Measurements from ENCODE around the gene HSPB7. TPM values are rescaled to one million over a fixed set of nuclear protein-coding genes. Genes with fewer than 3 reads are reported as not detected.

The HSPB7 gene
- total RNA-seq, 2 donors from 2014 or later, result 11.4 to 20.4 TPM

- intact Hi-C loops (cut with DNase I), result loop anchor here (5.0 kb wide), 2 partner anchors 172 to 197 kb away; no protein-coding TSS in a partner anchor
- DNase-seq (ENCODE audit: low spot score), result no peak
- Histone ChIP-seq H3K4me3 (no peak overlapping the region), H3K27ac (no peak overlapping the region), H3K9me3 (no peaks in the 10 kb centered on the region), H3K4me1 (replicated peaks) (no peaks in the 10 kb centered on the region), H3K36me3 (no peaks in the 10 kb centered on the region), H3K27me3 (replicated peaks; ENCODE audit: insufficient read depth) (no peaks in the 10 kb centered on the region)
- WGBS, result 55% methylated on average over 9 of the region's 9 CpGs
- TF ChIP-seq POLR2A (IDR thresholded peaks at IDR 0.05) (no peak), CTCF (IDR thresholded peaks at IDR 0.05) (no peak), POLR2AphosphoS5 (IDR thresholded peaks at IDR 0.05) (no peak)
Measured at GRCh38 chr1:15989776-15990175, 28.1 kb downstream of the HSPB7 start.

GRCh38 chr1:15988856-15989736 is 28.7 kb downstream of the HSPB7 start:
- Histone ChIP-seq H3K27me3 (replicated peaks; ENCODE audit: insufficient read depth) (no peaks in the 10 kb centered on the region), H3K4me1 (replicated peaks) (no peaks in the 10 kb centered on the region), H3K27ac (no peak overlapping the region), H3K4me3 (no peak overlapping the region), H3K36me3 (no peaks in the 10 kb centered on the region), H3K9me3 (no peaks in the 10 kb centered on the region)
- TF ChIP-seq POLR2A (IDR thresholded peaks at IDR 0.05) (no peak), POLR2AphosphoS5 (IDR thresholded peaks at IDR 0.05) (no peak), CTCF (IDR thresholded peaks at IDR 0.05) (no peak)
- 83% methylated on average over 13 of the region's 13 CpGs for WGBS
- intact Hi-C loops (cut with DNase I), result no loop called here
- no peak for DNase-seq (ENCODE audit: low spot score)

- intact Hi-C loops (cut with DNase I), result no loop called here
- TF ChIP-seq POLR2AphosphoS5 (IDR thresholded peaks at IDR 0.05), result no peak
- no peak for TF ChIP-seq POLR2A (IDR thresholded peaks at IDR 0.05)
- no peak for TF ChIP-seq CTCF (IDR thresholded peaks at IDR 0.05)
- DNase-seq (ENCODE audit: low spot score), result no peak
- 49% methylated on average over 5 of the region's 5 CpGs for WGBS
- no peaks in the 10 kb centered on the region for H3K9me3 ChIP-seq
- H3K27ac ChIP-seq, result no peak overlapping the region
- no peaks in the 10 kb centered on the region for H3K36me3 ChIP-seq
- no peaks in the 10 kb centered on the region for H3K27me3 ChIP-seq (replicated peaks; ENCODE audit: insufficient read depth)
- no peaks in the 10 kb centered on the region for H3K4me1 ChIP-seq (replicated peaks)
- H3K4me3 ChIP-seq, result no peak overlapping the region
Measured at GRCh38 chr1:15985611-15986297, 32.1 kb downstream of the HSPB7 start.

- Histone ChIP-seq H3K36me3 (no peaks in the 10 kb centered on the region), H3K27ac (no peak overlapping the region), H3K27me3 (replicated peaks; ENCODE audit: insufficient read depth) (no peaks in the 10 kb centered on the region), H3K9me3 (no peaks in the 10 kb centered on the region), H3K4me1 (replicated peaks) (no peaks in the 10 kb centered on the region), H3K4me3 (no peak overlapping the region)
- DNase-seq (ENCODE audit: low spot score), result no peak
- intact Hi-C loops (cut with DNase I), result no loop called here
- TF ChIP-seq CTCF (IDR thresholded peaks at IDR 0.05) (no peak), POLR2A (IDR thresholded peaks at IDR 0.05) (no peak), POLR2AphosphoS5 (IDR thresholded peaks at IDR 0.05) (no peak)
- 40% methylated on average over 1 of the region's 1 CpG for WGBS
Measured at GRCh38 chr1:15983275-15983674, 34.6 kb downstream of the HSPB7 start.

All from prostate gland (tissue), 2 donors.